HG02973 (cell line): ENCODE measurements around the gene SGSM2.
A peak's percentile ranks its signal among the peaks of the same experiment; 100 is the strongest.

ENCODE experiments used
- ATAC-seq: cut with Tn5 transposase; IDR thresholded peaks from one replicate; pipeline ENCODE4 v1.9.1; 2021; ENCODE audit warnings: moderate library complexity; ENCODE audit not compliant: unreplicated experiment

SGSM2 gene

DNA sequence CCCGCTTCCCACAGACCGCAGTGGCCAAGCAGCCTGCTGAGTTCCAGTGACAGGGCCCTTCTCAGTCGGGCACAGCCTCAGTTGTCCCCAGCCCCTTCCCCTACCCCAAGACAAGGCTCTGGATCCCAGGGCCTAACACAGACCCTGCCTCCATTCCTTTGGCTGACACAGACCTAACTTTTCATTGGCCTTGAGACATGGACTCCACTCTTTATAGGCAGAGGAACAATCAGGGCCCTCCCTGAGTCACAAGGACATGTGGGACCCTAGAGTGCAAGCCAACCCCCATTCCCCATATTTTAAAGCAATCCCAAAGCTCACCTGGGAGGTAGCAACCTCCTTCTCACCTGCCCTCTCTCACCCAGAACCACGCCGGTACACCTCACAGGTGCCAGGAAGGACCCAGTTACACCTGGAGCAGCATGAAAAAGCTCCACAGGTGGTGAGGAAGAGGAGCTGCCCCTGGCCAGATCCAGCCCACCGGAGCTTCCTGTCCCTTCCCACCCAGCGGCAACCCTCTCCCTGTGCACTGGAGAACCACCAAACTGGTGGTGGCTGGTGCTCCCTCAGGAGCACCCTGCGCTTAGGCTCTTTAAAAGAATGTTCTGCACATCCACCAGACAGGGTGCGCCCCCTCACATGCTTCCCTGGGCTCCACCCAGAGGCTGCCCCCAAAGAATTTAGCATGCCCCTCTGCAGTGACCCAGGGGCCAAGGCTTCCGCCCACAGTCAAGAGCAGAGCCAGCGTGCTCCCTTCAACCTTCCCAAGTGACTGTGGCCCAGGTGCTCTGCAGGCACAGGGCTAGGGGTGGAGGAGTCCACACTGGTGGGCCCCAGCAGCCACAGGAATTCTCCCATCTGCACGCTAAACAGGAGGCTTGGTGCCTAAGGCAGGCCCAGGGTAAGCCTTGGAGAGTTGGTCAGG is 60.2 kb downstream of the SGSM2 start:
- ATAC-seq, result no peak

DNA sequence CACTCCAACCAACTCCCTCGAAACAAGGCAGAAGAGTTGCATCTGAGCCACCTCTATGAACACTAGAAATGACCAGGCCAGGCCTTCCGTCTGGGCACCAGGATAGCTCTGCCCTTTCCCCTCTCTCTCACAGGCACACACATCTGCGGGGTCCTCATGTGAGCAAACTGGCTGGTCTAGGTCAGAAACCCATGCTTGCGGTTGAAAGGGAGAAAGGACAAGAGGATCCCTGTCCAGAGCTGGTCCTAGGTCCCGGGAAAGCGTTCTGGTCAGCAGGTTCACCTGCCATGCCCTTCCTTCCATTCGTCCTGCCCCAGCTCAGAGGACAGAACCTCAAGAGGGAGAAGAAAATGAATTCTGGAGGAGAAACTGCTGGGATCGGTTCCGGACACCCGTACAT is 60.9 kb downstream of the SGSM2 start:
- no peak for ATAC-seq

DNA sequence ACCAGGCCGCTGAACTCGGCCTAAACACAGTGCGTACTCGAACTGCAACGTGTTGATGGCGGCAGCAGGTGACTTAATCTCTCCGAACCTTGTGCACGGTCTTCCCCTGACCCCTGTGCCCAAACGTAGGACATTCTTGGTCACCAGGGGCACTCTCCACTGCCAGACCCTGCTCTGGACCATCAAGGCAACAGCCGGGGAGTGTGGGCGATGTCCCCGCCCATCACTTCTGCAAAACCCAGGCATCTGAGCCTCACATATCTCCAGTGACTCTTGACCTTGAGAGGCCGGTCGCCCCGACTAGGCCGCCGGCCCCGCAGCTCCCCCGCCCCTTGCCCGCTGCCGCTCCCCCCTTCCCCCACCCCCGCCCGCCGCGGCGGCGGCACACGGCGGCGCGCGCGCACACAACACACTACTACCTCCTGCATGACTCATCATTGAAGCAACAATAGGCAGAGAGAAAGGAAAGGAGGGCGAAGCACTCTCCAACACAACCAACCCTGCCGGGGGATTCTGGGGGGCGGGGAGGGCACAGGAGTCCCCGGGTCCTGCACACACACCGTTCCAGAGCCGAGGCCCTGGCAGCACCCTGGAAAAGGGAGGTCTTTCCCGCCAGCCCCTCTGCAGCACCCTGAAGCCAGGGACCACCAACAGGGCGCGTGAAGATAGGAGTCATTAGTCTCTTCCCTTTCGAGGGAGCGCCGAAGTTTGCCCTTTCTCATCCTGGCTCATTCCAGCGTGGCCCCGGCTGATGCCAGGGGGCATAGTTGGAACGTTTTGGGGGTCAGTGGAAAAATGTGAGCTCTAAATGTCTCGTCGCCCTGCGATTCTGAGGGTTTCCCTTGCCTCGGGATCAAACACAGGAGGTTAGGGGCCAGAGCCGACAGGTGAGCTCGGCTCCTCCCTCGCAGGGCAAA is 61.6 kb downstream of the SGSM2 start:
- ATAC-seq, result no peak

DNA sequence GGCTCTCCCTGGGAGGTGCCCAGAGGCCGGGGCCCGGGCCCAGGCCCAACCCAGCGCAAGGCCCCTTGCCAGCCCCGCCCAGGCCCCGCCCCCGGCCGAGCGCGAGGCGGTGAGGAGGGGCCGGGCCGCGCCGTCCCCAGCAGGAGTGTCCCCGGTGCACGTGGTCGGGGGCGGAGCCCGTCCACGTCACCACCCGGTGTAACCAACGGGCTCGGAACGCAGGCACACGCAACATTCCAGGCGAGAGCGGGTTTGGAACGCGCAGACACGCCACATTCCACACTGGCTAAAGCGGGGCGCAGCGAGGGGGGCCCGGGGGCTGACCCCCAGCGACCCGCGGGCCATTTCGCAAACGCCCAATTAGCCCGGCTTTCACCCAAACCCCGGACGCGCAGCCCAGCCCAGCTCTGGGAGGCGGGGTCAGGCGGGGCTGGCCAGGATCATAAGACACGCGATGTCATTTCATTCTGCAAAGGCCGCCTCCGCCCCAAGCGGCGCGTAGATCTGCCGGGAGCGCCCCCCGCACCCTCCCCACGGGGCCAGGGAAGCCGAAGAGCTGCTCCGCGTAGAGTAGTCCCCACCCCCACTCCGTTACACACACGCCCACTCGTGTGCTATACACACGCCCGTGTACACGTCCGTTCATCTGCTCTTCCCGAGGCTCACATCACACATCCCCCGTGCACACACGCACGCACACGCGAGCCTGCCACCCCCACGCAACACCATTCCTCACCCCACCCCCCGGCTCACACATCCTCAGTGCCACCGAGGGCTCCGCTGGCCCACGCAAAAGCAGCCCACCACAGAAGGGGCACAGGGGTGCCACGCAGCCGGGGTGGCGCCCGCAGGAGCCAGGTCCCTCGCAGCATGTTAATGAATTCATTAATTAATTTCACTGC is 62.5 kb downstream of the SGSM2 start:
- ATAC-seq, result peak; percentile 38

DNA sequence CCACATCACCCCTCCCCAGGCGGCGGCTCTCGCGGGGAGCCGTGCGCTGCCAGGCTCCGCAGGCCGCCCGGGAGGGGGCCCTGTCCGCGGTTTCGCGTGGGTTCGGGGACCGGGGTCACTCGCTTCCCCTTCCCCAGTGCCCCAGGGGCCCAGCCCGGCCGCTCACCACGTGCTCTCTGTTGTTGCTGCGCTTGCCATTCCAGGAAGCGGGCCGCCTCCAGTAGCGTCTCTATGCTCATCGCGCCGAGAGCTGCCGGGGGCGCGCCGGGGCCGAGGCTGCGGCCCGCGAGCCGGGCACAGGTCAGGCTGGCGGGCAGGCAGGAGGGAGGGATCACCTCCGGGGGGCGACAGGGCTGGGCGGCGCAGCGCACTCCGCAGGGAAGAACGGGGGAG is 63.2 kb downstream of the SGSM2 start:
- ATAC-seq, result no peak

DNA sequence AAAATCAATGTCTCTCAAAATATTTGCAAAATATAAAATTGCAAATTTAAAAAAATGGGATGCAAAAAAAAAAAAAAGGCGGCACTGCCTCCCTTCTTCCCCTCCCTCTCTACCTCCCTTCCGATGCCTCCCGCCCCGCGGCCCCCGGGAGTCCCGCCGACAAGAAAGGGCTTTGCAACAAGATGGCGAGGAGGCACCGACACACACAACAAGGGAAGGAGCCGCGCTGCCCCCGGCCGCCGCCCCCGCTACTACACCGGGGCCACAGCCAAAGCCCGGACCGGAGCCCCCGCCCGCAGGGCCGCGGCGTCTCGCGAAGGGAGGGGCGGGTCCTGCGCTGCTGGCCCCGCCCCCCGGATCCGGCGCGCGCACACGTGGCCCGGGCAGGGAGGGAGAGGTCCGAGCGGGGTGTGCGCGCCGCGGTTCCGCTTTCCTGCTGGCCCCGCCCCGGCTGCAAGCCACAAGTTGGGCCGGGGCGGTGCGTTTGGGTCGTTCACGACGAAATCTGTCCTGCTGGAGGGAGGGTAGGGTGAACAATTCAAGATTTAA is 63.6 kb downstream of the SGSM2 start, which contains the start of gene MNT:
Gene MNT (minus strand): TSS at position 184 of the 549 bp plus-strand sequence. CDS start 348 bp downstream, outside the sequence.
- ATAC-seq, result peak; percentile 31

DNA sequence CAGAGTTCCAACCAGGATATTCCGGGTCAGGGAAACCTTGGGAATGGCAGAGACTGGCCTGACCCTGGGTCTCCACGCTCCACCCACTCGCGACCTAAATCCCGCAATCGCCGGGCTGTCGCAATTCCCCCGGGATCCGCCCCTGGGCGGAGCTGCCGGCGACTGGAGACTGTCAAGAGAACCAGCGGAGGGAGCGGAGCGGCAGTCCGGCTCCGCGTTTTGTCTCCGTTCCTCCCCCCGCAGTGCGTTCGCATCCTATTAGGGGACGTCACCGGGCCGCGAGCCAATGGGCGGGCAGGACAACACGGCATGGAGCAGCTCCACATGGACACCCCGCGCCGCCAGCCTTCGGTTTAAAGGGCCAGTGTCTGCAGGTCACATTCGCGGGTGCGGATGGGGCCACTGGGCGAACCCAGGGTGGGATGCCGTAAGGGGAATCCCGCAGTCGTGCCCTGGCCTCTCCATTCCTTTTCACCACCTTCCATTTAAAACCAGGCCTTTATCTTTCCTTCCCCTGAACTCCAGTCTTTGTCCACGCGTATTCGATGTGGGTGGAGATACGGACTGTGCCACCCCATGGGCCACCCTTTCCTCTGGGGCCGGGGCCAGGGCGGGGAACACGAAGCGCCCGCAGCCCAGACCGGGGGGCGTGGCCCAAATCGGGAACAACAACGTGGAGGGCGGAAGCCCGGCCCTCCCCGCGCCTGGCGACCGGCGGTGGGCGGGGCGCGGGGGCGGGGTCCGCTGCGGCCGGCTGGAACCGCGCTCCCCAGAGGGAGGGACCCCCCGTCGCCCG is 64.3 kb downstream of the SGSM2 start:
- peak; percentile 35 for ATAC-seq

DNA sequence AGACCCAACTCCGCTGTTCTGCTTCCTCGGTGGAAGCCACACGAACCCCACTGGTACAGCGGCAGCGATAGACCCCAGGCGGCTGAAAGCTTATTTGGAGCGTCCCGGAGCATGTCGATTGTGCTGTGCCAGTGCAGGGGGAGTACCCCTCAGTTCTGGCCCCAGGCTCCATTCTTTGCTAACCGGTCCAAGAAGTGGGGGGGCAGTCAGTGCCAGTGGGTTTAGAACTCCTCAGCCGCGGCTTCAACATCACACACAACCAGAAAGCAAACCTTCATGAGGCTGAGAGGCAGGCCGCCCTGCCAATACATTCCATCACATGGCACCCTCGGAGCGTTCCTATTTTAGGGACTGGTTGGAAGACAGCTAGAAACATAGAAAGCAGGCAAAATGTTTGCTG is 65.2 kb downstream of the SGSM2 start:
- no peak for ATAC-seq

DNA sequence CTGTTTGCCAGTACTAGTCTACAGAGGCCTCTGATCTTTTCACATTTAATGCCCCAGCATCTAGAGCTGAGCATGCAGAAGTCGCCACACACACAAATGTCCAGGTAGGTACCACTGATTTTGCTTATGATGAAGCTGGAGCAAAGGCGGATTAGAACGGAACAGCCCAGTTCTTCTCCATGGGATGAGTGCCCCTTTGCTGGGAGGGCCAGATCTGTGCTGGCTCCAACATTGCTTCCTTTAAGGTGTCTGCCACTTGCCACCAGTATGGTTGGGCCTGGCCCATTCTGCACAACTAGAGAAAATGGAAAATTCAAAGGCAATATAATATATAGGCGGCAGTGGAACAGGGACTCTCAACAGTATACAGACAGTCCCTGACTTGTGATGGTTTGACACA is 65.7 kb downstream of the SGSM2 start:
- ATAC-seq, result no peak

DNA sequence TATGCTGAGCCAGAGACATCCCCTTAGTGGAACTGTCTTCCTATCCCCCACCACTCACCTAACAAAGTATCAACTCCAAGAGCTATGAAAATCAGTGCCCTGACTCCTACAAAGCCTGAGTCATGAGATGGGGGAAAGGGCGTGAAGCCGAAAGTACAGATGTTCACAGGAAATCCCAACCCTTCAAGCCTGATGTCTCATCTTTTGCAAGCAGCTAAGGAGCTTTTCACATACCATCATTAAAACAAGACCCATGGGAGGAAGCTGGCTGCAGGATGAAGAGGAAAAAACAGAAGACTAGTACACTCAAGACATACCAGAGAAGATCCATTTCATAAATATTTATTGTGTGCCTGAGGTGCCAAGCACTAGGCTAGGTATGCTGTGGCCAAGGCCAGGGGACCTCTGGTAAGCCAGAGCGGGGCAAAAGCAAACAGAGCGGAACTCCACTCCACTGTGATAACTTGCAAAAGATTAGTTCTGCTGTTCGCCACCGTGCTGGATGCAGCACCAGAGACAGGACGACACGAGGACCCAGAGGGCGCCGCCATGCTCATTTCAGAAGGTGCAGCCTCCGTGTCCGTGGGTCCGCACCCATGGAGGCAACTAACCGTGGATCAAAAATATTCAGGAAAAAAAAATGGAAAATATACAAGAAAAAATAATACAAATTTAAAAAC is 68.1 kb downstream of the SGSM2 start:
- ATAC-seq, result no peak

DNA sequence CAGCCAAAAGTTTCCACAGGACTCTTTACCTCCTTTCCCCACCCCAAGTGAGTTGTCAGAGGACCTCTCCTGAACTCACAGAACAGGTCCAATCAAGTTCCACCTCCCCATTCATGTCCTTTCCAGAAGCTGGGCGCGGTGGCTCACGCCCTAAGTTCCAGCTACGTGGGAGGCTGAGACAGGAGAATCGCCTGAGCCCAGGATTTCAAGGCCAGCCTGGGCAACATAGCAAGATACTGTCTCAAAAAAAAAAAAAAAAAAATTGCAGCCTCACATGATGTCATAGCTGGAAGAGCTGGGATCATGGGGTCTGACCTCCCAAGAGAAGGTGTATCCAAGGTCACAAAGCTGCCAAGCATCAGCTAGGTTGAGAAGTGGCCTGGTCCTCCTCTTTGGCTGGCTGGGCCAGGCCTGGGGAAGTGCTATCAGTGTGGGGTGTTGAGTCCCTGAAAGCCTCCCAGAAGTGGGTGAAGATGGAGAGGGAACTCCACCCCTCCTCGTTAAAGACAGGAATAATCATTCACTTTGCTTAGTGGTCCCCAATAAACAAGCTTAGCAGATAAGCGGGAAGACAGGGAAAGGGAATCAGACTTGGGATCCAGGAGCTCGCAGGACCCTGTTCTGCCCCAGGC is 69.1 kb downstream of the SGSM2 start:
- ATAC-seq, result no peak

DNA sequence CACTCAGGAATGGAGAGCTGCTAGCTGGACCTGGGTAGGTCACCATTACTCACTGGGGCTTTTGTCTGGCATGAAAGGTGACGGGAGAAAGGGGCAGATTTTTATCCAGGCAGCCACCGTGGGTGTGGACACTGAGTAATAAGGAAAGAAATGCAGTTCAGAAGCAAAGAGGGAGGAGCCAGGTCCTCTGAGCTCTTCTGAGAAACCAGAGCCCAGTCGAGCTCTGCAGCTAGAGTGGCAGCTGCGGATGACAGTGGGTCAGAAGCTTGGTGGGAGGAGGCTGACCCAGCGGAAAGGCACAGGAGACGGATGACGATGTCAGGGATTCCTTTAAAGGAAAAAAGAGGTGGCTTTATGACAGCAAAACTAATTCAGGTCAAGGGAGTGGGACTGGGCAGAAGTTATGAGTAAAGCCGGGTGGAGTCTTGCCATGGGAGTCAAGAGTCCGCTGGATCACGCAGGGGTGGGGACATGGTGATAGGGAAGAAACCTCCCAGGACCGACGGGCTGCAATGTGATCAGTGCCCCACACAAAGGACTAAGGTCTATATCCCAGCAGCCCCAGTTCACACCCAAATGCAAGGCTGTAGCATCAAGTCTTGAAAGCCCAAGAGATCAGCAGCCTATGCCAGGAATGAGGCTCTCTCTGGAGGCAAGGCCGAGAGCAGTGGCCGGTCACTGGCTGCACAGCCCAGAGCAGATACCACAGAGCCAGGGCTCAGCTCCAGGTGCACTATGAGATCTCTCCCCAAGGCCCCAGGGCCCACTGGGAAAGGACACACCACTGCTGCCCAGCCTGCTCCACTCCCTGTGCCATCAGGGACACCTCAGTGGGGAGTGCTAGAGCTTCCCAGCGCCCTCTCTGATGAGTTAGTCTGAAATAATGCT is 69.8 kb downstream of the SGSM2 start:
- no peak for ATAC-seq

DNA sequence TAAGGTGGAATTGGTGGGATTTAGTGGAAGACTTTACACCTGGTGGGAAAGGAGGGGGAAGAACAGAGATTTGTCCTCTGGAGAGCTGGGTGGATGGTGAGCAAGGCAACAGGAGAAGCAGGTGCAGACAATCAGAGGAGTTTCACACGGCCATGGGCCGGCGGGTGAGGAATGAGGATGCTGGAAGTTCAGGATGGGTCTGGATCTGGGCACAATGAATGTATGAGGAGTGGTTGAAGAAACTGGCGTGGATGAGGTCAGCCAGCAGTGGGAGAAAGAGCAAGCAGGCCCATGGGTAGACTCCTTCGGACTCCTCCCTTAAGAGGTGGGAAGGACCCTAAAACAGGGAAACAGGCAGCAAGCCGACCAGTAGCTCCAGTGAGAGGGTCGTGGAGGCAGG is 73.7 kb downstream of the SGSM2 start:
- ATAC-seq, result no peak

DNA sequence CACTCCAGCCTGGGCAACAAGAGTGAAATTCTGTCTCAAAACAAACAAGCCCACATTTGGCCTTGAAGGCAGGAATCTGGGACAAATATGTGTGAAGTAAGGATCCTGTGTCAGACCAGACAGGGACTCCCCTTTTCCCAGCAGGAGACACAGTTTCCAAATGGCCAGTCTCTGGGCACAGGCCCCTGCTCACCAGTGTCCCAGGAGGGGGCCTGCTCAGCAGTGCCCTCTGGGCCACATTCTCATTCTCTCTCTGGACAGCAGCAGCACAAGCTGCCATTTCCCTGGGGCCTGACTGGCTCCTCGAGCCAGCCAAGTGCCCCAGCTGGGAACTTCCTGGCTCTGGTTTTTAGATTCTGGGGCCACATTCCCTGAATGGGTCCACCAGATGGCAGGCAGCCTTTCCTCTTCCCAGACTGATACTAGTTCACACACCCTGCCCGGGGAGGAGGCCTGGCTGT is 75.3 kb downstream of the SGSM2 start:
- no peak for ATAC-seq

DNA sequence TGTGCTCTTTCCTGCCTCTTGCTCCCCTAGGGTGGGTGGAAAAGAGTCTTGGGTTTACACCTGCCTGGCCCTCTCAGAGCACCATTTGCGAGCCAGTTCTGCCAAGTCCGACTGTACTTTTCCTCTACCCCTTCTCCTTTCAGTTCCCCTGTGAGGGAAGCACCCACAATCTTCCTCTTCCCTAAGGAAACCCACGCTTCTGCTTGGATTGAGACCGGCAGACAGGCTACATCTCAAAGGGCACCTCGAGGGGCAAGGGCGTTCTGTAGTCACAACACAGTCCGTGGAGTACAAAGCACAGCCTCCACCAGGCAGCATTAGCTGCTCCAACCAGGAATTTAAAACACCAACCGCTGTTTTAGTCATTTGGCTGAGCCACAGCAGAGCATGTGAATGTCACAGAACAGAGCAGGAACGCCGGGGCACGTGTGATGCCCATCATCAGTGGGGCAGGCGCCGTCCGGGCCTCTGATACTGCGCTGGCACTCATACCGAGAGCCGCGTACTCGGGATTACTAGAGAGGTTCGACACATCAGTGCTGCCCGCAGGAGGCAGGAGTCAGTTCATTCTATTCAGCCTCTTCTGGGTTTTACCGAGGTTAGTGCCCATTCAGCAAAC is 77.3 kb downstream of the SGSM2 start:
- ATAC-seq, result no peak

DNA sequence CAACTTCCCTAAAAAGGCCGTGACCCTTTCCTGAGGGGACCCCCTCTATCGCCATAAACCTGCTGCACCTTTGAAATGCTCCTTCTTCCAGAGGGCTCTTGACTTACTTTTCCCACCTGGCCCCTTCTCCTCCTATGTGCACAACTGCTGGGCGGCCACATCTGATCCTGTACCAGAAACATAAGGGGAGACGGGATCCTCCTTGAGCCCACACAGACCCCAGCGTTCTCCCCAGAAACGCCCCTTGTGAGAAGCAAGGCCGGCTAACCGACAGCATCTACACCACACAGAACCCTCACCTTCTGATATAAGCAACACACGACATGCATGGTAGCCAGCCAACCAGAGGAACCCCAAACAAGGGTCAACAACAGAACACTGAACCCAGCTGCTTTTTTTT is 77.8 kb downstream of the SGSM2 start:
- ATAC-seq, result no peak
